B cell (primary cell): ENCODE data around the gene TAS2R40.

Source experiments
- EZH2 ChIP-seq: IDR thresholded peaks from 2 replicates; pipeline ENCODE4 v1.6.1; 2012; ENCODE audit warnings: borderline replicate concordance, low read depth, mild to moderate bottlenecking, moderate library complexity, low read length; ENCODE audit not compliant: insufficient read depth, poor library complexity, severe bottlenecking
- TF ChIP-seq, protein P1 (sequence below): fragments of 200-600 bp; IDR thresholded peaks from one replicate; pipeline ENCODE4 v1.8.0; 2022; ENCODE audit warnings: antibody characterized with exemption, mild to moderate bottlenecking

- TF ChIP-seq, protein P1, sequence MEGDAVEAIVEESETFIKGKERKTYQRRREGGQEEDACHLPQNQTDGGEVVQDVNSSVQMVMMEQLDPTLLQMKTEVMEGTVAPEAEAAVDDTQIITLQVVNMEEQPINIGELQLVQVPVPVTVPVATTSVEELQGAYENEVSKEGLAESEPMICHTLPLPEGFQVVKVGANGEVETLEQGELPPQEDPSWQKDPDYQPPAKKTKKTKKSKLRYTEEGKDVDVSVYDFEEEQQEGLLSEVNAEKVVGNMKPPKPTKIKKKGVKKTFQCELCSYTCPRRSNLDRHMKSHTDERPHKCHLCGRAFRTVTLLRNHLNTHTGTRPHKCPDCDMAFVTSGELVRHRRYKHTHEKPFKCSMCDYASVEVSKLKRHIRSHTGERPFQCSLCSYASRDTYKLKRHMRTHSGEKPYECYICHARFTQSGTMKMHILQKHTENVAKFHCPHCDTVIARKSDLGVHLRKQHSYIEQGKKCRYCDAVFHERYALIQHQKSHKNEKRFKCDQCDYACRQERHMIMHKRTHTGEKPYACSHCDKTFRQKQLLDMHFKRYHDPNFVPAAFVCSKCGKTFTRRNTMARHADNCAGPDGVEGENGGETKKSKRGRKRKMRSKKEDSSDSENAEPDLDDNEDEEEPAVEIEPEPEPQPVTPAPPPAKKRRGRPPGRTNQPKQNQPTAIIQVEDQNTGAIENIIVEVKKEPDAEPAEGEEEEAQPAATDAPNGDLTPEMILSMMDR: no peak
- no peak for TF ChIP-seq EZH2
Observed at GRCh38 chr7:143230602-143231457, 9.0 kb downstream of the TAS2R40 start.
